Heart right ventricle (tissue), 16 donors: Measurements from ENCODE around the gene APLNR. TPM values are rescaled to one million over a fixed set of nuclear protein-coding genes. Genes with fewer than 3 reads are reported as not detected.
A peak's percentile ranks its signal among the peaks of the same experiment; 100 is the strongest.

Experiments
- ATAC-seq, 8 donors: fragments of 200-7000 bp; cut with Tn5 transposase; one replicate each; pipeline ENCODE4 v1.9.1; 2020; ENCODE audit warnings: mild to moderate bottlenecking in 8 of 8, moderate library complexity in 8 of 8, moderate number of reproducible peaks in 1 of 8
- DNase-seq, 2 donors: peaks; one replicate each; pipeline ENCODE4 v3.0.0-alpha.2; 2020
- H3K27ac ChIP-seq, 10 donors: fragments of 200-600 bp; sonication (generic) in 2 of 10; one replicate each; pipeline versions ENCODE4 v1.5.0 to v1.8.0; 2020 to 2022; ENCODE audit warnings: mild to moderate bottlenecking in 3 of 10
- H3K27me3 ChIP-seq, 7 donors: fragments of 200-600 bp; one replicate each; pipeline ENCODE4 v1.8.0; 2021 to 2022; ENCODE audit warnings: mild to moderate bottlenecking in 2 of 7
- H3K36me3 ChIP-seq, 9 donors: fragments of 200-600 bp; sonication (generic) in 1 of 9; one replicate each; pipeline versions ENCODE4 v1.5.0 to v1.8.0; 2020 to 2022; ENCODE audit warnings: mild to moderate bottlenecking in 2 of 9
- H3K4me1 ChIP-seq, 9 donors: fragments of 200-600 bp; sonication (generic) in 1 of 9; one replicate each; pipeline versions ENCODE4 v1.5.0 to v1.8.0; 2020 to 2022; ENCODE audit warnings: mild to moderate bottlenecking in 4 of 9
- H3K4me3 ChIP-seq, 10 donors: fragments of 200-600 bp; sonication (generic) in 2 of 10; one replicate each; pipeline versions ENCODE4 v1.5.0 to v1.8.0; 2020 to 2022; ENCODE audit warnings: mild to moderate bottlenecking in 7 of 10, moderate library complexity in 2 of 10
- H3K9me3 ChIP-seq, 11 donors: fragments of 200-600 bp in 10 of 11; sonication (generic) in 2 of 11; one replicate each; pipeline versions ENCODE4 v1.5.0 to v1.8.0; 2013 to 2022; ENCODE audit warnings: mild to moderate bottlenecking in 2 of 11, control low read depth in 1 of 11, moderate library complexity in 1 of 11
- WGBS, 2 donors: extraction: QIAGEN DNeasy Blood & Tissue Kit; methylation state at CpG; one replicate each; pipeline ENCODE4 v1.1.7; 2013; ENCODE audit warnings: inconsistent platforms in 1 of 2; 5-methylcytosine and 5-hydroxymethylcytosine counted together
- intact Hi-C, 10 donors: fragments of 100-400 bp; cut with DNase I; formaldehyde crosslinking; loops; one replicate each; pipeline versions ENCODE4 v1.11.1 to v1.14.2; 2022
- polyA plus RNA-seq, 2 donors: library from polyadenylated mRNA; stranded (reverse); fragments of 200-250 nt; gene quantifications; one replicate each; pipeline ENCODE4 v1.2.3, GENCODE V29; 2013
- total RNA-seq, 10 donors: library from RNA; stranded (reverse); fragmentation: NEBNext Ultra II Directional in 3 of 10; extraction: Animal tissue kit (Norgen Biotek cat#: 25700) in 3 of 10; gene quantifications; one replicate each; pipeline versions ENCODE4 v1.2.1 to v1.2.4, GENCODE V29; 2021 to 2023
- TF ChIP-seq, protein P1 (sequence below), 9 donors: fragments of 200-600 bp; sonication (generic) in 2 of 9; IDR thresholded peaks; one replicate each; pipeline versions ENCODE4 v1.5.0 to v1.8.0; 2021 to 2022; ENCODE audit warnings: antibody characterized with exemption in 9 of 9, mild to moderate bottlenecking in 5 of 9, moderate library complexity in 1 of 9
- donor health status: Arrhythmogenic right ventricular cardiomyopathy.
- donor health status: ischemic (EF 13 %, LVEDD 7.1; RV severe dilation, severe dysfunction).
- donor health status: healthy with polysubstance abuse.
- donor health status: DM: no; HTN: yes; CAD: no.
- donor health status: DM: no; HTN: no; CAD: no.
- donor health status: ischemic (EF 25% LVEDD 6.9; RV normal size, moderate dysfunction).
- donor health status: ischemic (EF 25% LVEDD 5.7; RV mildly dilated, moderate dysfunction).
- donor health status: healthy.
- donor health status: DM: yes; HTN: yes; CAD: no.
- donor health status: Ischemic cardiomyopathy.
- donor health status: ischemic (EF 35%, LVEDD 5.7; RV mildly dilated, moderate dysfunction).
- donor health status: nonischemic (EF 11% LVEDD 7.7; RV severe dilation, severe dysfunction).
- donor health status: DM: yes; HTN: yes; CAD: no.
- donor health status: PGD.
- donor health status: ischemic (EF 29% LVEDD 5.4; RV normal size, mild dysfunction).
- donor health status: nonischemic (EF 23%, LVEDD 6.1; RV moderate dilation, normal function).

Gene APLNR
- total and polyA plus RNA-seq, 12 donors: 2.0 to 39.3 (median 11.8) TPM

DNA sequence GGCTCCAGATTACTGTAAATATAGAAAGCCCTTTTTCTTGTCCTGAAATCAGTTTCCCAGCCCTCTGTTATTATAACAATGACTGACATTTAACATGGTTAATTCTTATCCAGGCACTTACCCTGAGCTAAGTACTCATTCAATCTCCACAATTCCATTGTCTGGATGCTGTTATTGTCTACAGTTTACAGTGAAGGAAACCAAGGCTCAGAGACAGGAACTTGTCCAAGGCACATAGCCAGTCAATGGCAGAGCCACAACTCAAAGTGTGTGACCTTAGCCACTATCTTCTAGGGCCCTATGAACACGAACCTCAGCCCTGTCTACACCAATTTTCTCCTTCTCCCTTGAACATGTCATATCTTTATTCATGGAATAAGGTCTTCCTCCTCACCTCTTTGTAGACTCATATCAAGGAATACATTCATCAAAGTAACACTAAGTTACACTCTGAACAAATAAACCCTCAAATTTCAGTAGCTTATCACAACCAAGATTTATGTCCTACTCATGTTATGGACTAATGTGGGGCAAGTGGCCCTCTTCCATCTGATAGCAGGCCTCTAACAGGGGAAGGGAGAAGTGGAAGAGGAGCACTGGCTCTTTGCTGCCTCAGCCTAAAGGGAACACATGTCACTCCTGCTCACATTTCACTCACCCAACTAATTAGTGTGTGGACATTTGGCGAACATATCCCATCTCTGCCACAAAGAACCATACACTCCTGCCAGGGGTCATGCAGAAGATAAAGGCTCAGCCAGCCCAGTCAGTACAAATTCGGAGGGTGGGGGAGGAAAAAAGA lies 39.3 kb upstream of the APLNR start:
- Histone ChIP-seq H3K4me3 (no peak overlapping the region), H3K9me3 (peaks cover 0 to 11% (median 0%) of the 10 kb centered on the region in 11 donors), H3K27me3 (no peaks in the 10 kb centered on the region), H3K27ac (peak overlapping the region; percentile 12 to 92 (median 80)), H3K4me1 (peaks cover 0 to 40% (median 26%) of the 10 kb centered on the region in 9 donors), H3K36me3 (no peaks in the 10 kb centered on the region)
- intact Hi-C loops: loop anchor here in 3 of 10 donors (1.0 to 10.0 kb wide), 4 partner anchors 26 to 432 kb away; partner anchors contain the start of gene TNKS1BP1 (in 1 of the 3)
- WGBS, 2 donors: 49 to 56% methylated on average over 3 of the region's 3 CpGs
- ATAC-seq (peak; percentile 6 to 80 (median 60)), DNase-seq (no peak)
- TF ChIP-seq, protein P1, sequence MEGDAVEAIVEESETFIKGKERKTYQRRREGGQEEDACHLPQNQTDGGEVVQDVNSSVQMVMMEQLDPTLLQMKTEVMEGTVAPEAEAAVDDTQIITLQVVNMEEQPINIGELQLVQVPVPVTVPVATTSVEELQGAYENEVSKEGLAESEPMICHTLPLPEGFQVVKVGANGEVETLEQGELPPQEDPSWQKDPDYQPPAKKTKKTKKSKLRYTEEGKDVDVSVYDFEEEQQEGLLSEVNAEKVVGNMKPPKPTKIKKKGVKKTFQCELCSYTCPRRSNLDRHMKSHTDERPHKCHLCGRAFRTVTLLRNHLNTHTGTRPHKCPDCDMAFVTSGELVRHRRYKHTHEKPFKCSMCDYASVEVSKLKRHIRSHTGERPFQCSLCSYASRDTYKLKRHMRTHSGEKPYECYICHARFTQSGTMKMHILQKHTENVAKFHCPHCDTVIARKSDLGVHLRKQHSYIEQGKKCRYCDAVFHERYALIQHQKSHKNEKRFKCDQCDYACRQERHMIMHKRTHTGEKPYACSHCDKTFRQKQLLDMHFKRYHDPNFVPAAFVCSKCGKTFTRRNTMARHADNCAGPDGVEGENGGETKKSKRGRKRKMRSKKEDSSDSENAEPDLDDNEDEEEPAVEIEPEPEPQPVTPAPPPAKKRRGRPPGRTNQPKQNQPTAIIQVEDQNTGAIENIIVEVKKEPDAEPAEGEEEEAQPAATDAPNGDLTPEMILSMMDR (IDR thresholded peaks at IDR 0.05): no peak

DNA sequence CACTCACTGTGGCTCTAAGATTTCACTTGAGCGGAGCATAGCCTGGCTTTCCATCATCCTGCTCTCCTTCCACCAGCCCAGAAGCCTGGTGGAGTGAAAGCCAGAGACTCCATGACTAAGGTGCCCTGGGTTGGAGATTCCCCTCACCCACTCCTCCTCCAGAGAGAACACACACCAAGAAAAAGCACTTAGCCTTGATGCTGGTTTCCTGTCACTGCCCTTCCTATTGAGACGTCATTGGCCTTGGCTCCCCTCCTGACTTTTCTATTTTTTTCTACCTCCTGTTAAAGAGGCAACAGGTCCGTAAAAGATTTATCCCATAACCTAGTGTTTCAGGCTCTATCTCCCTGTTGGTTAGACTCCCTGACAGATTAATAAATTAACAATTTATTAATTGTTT lies 38.5 kb upstream of the APLNR start:
- intact Hi-C loops: loop anchor here in 2 of 10 donors (5.0 to 10.0 kb wide), 2 partner anchors 47 to 431 kb away; partner anchors contain the start of gene TNKS1BP1 (in 1 of the 2)
- no peaks in the 10 kb centered on the region for H3K27me3 ChIP-seq
- TF ChIP-seq, protein P1 (IDR thresholded peaks at IDR 0.05): no peak
- ATAC-seq: peak; percentile 42 to 83 (median 70)
- H3K9me3 ChIP-seq: peaks cover 0 to 11% (median 0%) of the 10 kb centered on the region in 11 donors
- H3K4me3 ChIP-seq: no peak overlapping the region
- peak in 1 of 2 donors; percentile 70 for DNase-seq
- H3K36me3 ChIP-seq: no peaks in the 10 kb centered on the region
- peaks cover 0 to 40% (median 26%) of the 10 kb centered on the region in 9 donors for H3K4me1 ChIP-seq
- peak overlapping the region; percentile 5 to 92 (median 80) for H3K27ac ChIP-seq
- WGBS, 2 donors: 48 to 51% methylated on average over 3 of the region's 3 CpGs

DNA sequence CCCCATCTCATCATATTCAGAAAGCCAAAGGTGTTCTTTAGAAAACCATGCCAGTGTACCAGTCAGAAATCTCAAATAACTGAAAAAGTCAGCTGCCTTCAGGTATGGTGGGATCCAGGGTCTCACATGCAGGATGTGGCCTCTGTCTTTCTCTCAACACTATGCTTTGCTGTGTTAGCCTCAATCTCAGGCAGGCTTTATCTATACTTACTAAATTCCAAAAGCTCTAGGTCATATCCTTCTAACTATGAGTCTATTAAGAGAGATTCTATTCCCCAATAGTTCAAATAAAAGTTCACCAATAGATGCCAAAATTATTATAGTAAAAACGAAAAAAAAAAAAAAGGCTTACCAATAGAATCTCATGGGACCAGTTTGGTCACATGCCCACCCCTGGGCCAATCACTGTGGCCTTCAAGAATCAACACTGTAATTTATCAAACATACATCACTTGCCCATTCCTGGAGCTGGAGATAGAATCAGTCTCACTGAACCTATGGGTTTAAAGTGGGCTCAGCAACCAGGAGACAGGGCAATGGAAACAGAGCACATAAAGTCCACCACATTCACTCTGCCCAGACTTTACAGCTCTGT lies 38.0 kb upstream of the APLNR start:
- intact Hi-C loops: loop anchor here in 2 of 10 donors (5.0 to 10.0 kb wide), 2 partner anchors 47 to 430 kb away; partner anchors contain the start of gene TNKS1BP1 (in 1 of the 2)
- Histone ChIP-seq H3K4me3 (no peak overlapping the region), H3K36me3 (no peaks in the 10 kb centered on the region), H3K27ac (peak overlapping the region; percentile 5 to 92 (median 80)), H3K4me1 (peaks cover 0 to 45% (median 29%) of the 10 kb centered on the region in 9 donors), H3K9me3 (peaks cover 0 to 11% (median 0%) of the 10 kb centered on the region in 11 donors), H3K27me3 (no peaks in the 10 kb centered on the region)
- ATAC-seq (no peak), DNase-seq (no peak)
- 40 to 42% methylated on average over 1 of the region's 1 CpG for WGBS, 2 donors
- TF ChIP-seq, protein P1 (IDR thresholded peaks at IDR 0.05): no peak

DNA sequence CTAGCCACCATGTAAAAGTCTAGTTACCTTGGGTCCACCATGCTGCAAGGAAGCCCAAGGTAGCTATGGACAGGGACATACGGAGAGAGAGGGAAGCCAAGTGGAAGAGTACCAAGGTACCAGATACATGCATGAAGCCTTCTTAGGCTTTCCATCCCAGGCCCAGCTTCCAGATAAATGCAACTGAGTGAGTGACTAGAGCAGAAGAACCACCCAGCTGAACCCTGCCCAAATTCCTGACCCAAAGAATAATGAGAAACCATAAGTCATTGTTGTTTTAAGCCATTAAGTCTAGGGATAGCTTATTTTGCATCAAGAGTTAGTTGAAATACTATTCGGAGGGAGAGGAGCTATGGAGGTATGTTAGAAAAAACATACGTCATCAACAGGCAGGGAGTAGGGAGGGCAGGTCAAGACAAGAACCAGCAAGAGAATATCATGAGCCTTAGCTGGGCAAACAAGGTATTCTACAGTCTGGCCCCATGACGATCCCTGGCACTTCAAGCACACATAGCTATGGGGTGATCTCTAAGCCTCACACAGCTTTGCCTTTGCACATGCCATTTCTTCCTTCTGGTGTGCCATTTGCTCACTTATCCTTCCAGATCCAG lies 36.5 kb upstream of the APLNR start:
- intact Hi-C loops: loop anchor here in 1 of 10 donors (10.0 kb wide), 1 partner anchor 429 kb away; no protein-coding TSS in a partner anchor
- peaks cover 0 to 11% (median 0%) of the 10 kb centered on the region in 11 donors for H3K9me3 ChIP-seq
- H3K36me3 ChIP-seq: no peaks in the 10 kb centered on the region
- no peak overlapping the region for H3K4me3 ChIP-seq
- no peaks in the 10 kb centered on the region for H3K27me3 ChIP-seq
- ATAC-seq: no peak
- 93 to 96% methylated on average over 4 of the region's 4 CpGs for WGBS, 2 donors
- TF ChIP-seq, protein P1 (IDR thresholded peaks at IDR 0.05): no peak
- H3K4me1 ChIP-seq: peaks cover 0 to 53% (median 36%) of the 10 kb centered on the region in 9 donors
- H3K27ac ChIP-seq: peak overlapping the region in 1 of 10 donors; percentile 92
- DNase-seq: no peak
